ENCODE results near the gene PRSS38. TPM values are rescaled to one million over a fixed set of nuclear protein-coding genes. Genes with fewer than 3 reads are reported as not detected.

PRSS38 gene
- total and polyA plus RNA-seq, 2 donors (not counting 3 experiments of a cell fraction or from before 2014, with no cell fraction given), result not detected

GRCh38 chr1:227803933-227804332 lies 11.5 kb upstream of the PRSS38 start:
- no peaks in the 10 kb centered on the region for H3K4me1 ChIP-seq (ENCODE audit: control insufficient read depth, extremely low read depth, insufficient read depth, low read length)
- no peak overlapping the region for H2AFZ ChIP-seq (ENCODE audit: low read depth, low read length)
- no peaks in the 10 kb centered on the region for H3K79me2 ChIP-seq (ENCODE audit: control insufficient read depth, insufficient read depth, low read length)
- no peaks in the 10 kb centered on the region for H4K20me1 ChIP-seq (replicated peaks; ENCODE audit: control insufficient read depth, extremely low read depth, insufficient read depth, low read length)
- no peak for FAIRE-seq
- intact Hi-C loops (cut with micrococcal nuclease) (no loop called here), dilution Hi-C loops (cut with MboI; ENCODE audit: extremely low pct_ligation_motif_present, low sequenced_read_pairs) (no loop called here)
- H3K9me1 ChIP-seq (replicated peaks; ENCODE audit: control insufficient read depth, extremely low read depth, insufficient read depth, low read length), result no peaks in the 10 kb centered on the region
- H3K4me2 ChIP-seq (ENCODE audit: insufficient read depth, low read length), result no peak overlapping the region
- TF ChIP-seq MYC (IDR thresholded peaks at IDR 0.05; ENCODE audit: low read depth, low read length) (no peak), FOS (IDR thresholded peaks at IDR 0.05; ENCODE audit: borderline replicate concordance, insufficient read depth, low read length) (no peak)
- H3K27me3 ChIP-seq (ENCODE audit: control insufficient read depth in 2 of 2, insufficient read depth in 2 of 2, low read length in 2 of 2), result peaks cover 3 to 15% of the 10 kb centered on the region in 2 experiments
- POLR2A ChIA-PET, result no interaction called here
- CTCF ChIA-PET, result no interaction called here
- H3K9ac ChIP-seq (replicated peaks; ENCODE audit: extremely low read depth, insufficient read depth, low read length), result no peak overlapping the region
- no peaks in the 10 kb centered on the region for H3K36me3 ChIP-seq (ENCODE audit: control insufficient read depth in 2 of 2, extremely low read depth in 1 of 2, insufficient read depth in 2 of 2, low read length in 2 of 2)
- no peaks in the 10 kb centered on the region for H3K9me3 ChIP-seq (replicated peaks; ENCODE audit: control insufficient read depth, insufficient read depth, low read length)
- no peak for DNase-seq (ENCODE audit: low read depth, low spot score)
- BruUV-seq (replicated peaks), result no TSS peak
- no peak overlapping the region for H3K4me3 ChIP-seq (replicated peaks in 1 of 3; ENCODE audit: insufficient read depth in 1 of 3, low read depth in 1 of 3, low read length in 3 of 3)
- H3K27ac ChIP-seq (ENCODE audit: insufficient read depth, low read depth, low read length), result no peak overlapping the region

- no peaks in the 10 kb centered on the region for H3K79me2 ChIP-seq (ENCODE audit: control insufficient read depth, insufficient read depth, low read length)
- no peaks in the 10 kb centered on the region for H4K20me1 ChIP-seq (replicated peaks; ENCODE audit: control insufficient read depth, extremely low read depth, insufficient read depth, low read length)
- H3K9ac ChIP-seq (replicated peaks; ENCODE audit: extremely low read depth, insufficient read depth, low read length), result no peak overlapping the region
- CTCF ChIA-PET, result no interaction called here
- H3K36me3 ChIP-seq (ENCODE audit: control insufficient read depth in 2 of 2, extremely low read depth in 1 of 2, insufficient read depth in 2 of 2, low read length in 2 of 2), result no peaks in the 10 kb centered on the region
- peaks cover 3 to 15% of the 10 kb centered on the region in 2 experiments for H3K27me3 ChIP-seq (ENCODE audit: control insufficient read depth in 2 of 2, insufficient read depth in 2 of 2, low read length in 2 of 2)
- H3K27ac ChIP-seq (ENCODE audit: insufficient read depth, low read depth, low read length), result no peak overlapping the region
- H3K4me1 ChIP-seq (ENCODE audit: control insufficient read depth, extremely low read depth, insufficient read depth, low read length), result no peaks in the 10 kb centered on the region
- BruUV-seq (replicated peaks), result no TSS peak
- H3K4me2 ChIP-seq (ENCODE audit: insufficient read depth, low read length), result no peak overlapping the region
- TF ChIP-seq POLR2A (IDR thresholded peaks at IDR 0.05; ENCODE audit: low read depth, low read length) (no peak), MYC (IDR thresholded peaks at IDR 0.05; ENCODE audit: low read depth, low read length) (no peak), EZH2 (IDR thresholded peaks at IDR 0.05; ENCODE audit: borderline replicate concordance, low read depth, low read length, severe bottlenecking) (no peak), POLR2AphosphoS5 (IDR thresholded peaks at IDR 0.05; ENCODE audit: insufficient read depth, low read depth, low read length) (no peak), JUN (IDR thresholded peaks at IDR 0.05; ENCODE audit: borderline replicate concordance, insufficient read depth, insufficient read length, low read depth) (no peak), GATA2 (IDR thresholded peaks at IDR 0.05; ENCODE audit: insufficient read depth, insufficient read length, low read depth, low read length) (no peak), FOS (IDR thresholded peaks at IDR 0.05; ENCODE audit: borderline replicate concordance, insufficient read depth, low read length) (no peak), CTCF (IDR thresholded peaks at IDR 0.05; ENCODE audit: extremely low read depth in 1 of 2, insufficient read depth in 1 of 2, low read depth in 1 of 2, low read length in 2 of 2) (no peak), MAX (IDR thresholded peaks at IDR 0.05; ENCODE audit: insufficient read depth, insufficient read length) (no peak)
- POLR2A ChIA-PET, result no interaction called here
- no peak for FAIRE-seq
- dilution Hi-C loops (cut with MboI; ENCODE audit: extremely low pct_ligation_motif_present, low sequenced_read_pairs) (no loop called here), intact Hi-C loops (cut with micrococcal nuclease) (no loop called here)
- no peak for DNase-seq (ENCODE audit: low read depth, low spot score)
- H3K9me1 ChIP-seq (replicated peaks; ENCODE audit: control insufficient read depth, extremely low read depth, insufficient read depth, low read length), result no peaks in the 10 kb centered on the region
- no peak overlapping the region for H3K4me3 ChIP-seq (replicated peaks in 1 of 3; ENCODE audit: insufficient read depth in 1 of 3, low read depth in 1 of 3, low read length in 3 of 3)
- no peaks in the 10 kb centered on the region for H3K9me3 ChIP-seq (replicated peaks; ENCODE audit: control insufficient read depth, insufficient read depth, low read length)
- no peak overlapping the region for H2AFZ ChIP-seq (ENCODE audit: low read depth, low read length)
Observed at GRCh38 chr1:227805606-227806197, 9.8 kb upstream of the PRSS38 start.
